Uterus (tissue), 4 donors: ENCODE results near the gene TECPR1. TPM values are rescaled to one million over a fixed set of nuclear protein-coding genes. Genes with fewer than 3 reads are reported as not detected.

Experiments used
- DNase-seq, 2 donors: peaks; one replicate each; pipeline ENCODE4 v3.0.0-alpha.2; 2019 to 2020
- H3K27ac ChIP-seq, 2 donors: fragments of 200-600 bp; sonication (generic); 1 replicate in 1 of 2; 2 replicates in 1 of 2; pipeline ENCODE4 v1.5.1; 2016 to 2018
- H3K27me3 ChIP-seq, 2 donors: fragments of 200-600 bp; sonication (generic); one replicate each; pipeline ENCODE4 v1.5.1; 2018 to 2019; ENCODE audit warnings: control low read depth in 1 of 2
- H3K36me3 ChIP-seq, 2 donors: fragments of 200-600 bp; sonication (generic); one replicate each; pipeline ENCODE4 v1.5.1; 2019; ENCODE audit warnings: control low read depth in 1 of 2
- H3K4me1 ChIP-seq, 2 donors: fragments of 200-600 bp; sonication (generic); one replicate each; pipeline ENCODE4 v1.5.1; 2018 to 2019; ENCODE audit warnings: control low read depth in 1 of 2
- H3K4me3 ChIP-seq, 2 donors: fragments of 200-600 bp; sonication (generic); 1 replicate in 1 of 2; 2 replicates in 1 of 2; pipeline ENCODE4 v1.5.1; 2018 to 2019; ENCODE audit warnings: mild to moderate bottlenecking in 1 of 2
- H3K9me3 ChIP-seq, 2 donors: fragments of 200-600 bp; sonication (generic); one replicate each; pipeline ENCODE4 v1.5.1; 2019; ENCODE audit warnings: control low read depth in 1 of 2
- POLR2A ChIP-seq, 2 donors: fragments of 450-650 bp; IDR thresholded peaks; one replicate each; pipeline ENCODE4 v1.6.1; 2016; ENCODE audit warnings: antibody characterized with exemption in 2 of 2, mild to moderate bottlenecking in 1 of 2, moderate library complexity in 1 of 2
- intact Hi-C: fragments of 100-400 bp; cut with DNase I; formaldehyde crosslinking; loops from one replicate; pipeline ENCODE4 v1.15.1; 2023; ENCODE audit warnings: low total_unique reads
- total RNA-seq, 4 donors: library from RNA; depleted of rRNA in 3 of 4; stranded (reverse); fragments of >200 nt in 3 of 4; gene quantifications; one replicate each; pipeline versions ENCODE4 v1.1.0 to v1.2.4, GENCODE V29; 2014 to 2023
- TF ChIP-seq, protein P1 (sequence below), 4 experiments: fragments of 200-600 bp in 2 of 4; fragments of 450-650 bp in 2 of 4; sonication (generic) in 2 of 4; IDR thresholded peaks; one replicate each; pipeline ENCODE4 v1.5.1; 2016 to 2019; ENCODE audit warnings: antibody characterized with exemption in 4 of 4, mild to moderate bottlenecking in 2 of 4, moderate library complexity in 1 of 4
- donor health status: DM: yes; HTN: yes; CAD: no.

TECPR1 gene
- total RNA-seq, 4 donors from 2014 or later, result 3.1 to 52.6 (median 16.7) TPM

DNA sequence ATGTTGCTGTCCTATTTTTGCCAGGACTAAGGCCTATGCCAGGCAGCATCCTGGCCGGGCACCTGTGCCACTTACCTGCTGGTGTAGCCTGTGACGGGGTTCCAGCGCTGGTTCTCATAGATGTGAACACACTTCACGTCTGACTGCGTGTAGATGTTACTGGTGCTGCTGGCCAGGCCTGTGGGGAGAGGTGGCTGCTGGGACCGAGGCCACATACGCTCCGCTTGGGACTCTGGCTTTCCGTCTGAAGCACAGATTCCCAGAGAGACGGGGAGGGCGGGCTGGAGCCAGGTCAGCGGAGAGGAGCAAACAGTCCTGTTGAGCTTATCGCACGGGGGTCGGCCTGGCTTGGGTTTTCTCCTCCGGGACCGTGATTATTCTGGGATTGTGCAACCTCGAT lies 24.1 kb downstream of the TECPR1 start:
- no peaks in the 10 kb centered on the region for H3K27me3 ChIP-seq
- H3K36me3 ChIP-seq, result no peaks in the 10 kb centered on the region
- no peak overlapping the region for H3K27ac ChIP-seq
- no peak for DNase-seq
- H3K4me3 ChIP-seq, result no peak overlapping the region
- no peaks in the 10 kb centered on the region for H3K9me3 ChIP-seq
- TF ChIP-seq, protein P1, sequence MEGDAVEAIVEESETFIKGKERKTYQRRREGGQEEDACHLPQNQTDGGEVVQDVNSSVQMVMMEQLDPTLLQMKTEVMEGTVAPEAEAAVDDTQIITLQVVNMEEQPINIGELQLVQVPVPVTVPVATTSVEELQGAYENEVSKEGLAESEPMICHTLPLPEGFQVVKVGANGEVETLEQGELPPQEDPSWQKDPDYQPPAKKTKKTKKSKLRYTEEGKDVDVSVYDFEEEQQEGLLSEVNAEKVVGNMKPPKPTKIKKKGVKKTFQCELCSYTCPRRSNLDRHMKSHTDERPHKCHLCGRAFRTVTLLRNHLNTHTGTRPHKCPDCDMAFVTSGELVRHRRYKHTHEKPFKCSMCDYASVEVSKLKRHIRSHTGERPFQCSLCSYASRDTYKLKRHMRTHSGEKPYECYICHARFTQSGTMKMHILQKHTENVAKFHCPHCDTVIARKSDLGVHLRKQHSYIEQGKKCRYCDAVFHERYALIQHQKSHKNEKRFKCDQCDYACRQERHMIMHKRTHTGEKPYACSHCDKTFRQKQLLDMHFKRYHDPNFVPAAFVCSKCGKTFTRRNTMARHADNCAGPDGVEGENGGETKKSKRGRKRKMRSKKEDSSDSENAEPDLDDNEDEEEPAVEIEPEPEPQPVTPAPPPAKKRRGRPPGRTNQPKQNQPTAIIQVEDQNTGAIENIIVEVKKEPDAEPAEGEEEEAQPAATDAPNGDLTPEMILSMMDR (IDR thresholded peaks at IDR 0.05), result no peak
- no peak for TF ChIP-seq POLR2A (IDR thresholded peaks at IDR 0.05)
- H3K4me1 ChIP-seq, result no peaks in the 10 kb centered on the region
- intact Hi-C loops, result no loop called here

DNA sequence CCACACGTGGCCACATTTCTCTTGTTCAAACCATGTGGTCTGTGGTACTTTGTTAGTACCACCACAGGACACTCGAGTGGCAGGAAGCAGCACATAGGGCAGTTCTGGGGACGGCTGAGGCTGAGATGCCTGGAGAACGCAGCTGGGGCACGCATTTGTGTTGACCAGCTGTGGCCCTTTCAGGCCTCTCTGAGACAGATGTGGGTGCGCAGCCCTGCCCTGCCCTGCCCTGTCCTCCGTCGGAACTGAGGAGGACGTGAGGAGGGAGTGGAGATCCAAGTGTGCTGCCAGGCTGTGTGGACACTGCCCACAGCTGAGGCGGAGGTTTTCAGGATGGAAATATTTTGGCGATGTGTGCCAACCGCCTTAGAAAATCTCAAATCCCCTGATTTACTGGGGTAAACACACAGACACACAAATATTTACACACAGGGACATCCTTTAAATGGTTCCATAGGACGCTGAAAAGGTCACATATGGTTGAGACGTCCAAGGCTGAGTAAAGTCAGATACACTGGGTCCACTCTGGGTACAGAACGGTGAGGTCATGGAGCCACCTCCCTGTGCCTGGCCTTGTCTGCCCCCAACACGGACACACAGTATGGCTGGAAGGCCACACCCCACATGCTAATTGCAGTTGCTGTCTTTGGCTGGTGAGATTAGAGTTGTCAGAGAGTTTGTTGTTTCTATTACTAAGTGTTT lies 26.0 kb downstream of the TECPR1 start:
- Histone ChIP-seq H3K4me3 (no peak overlapping the region), H3K4me1 (no peaks in the 10 kb centered on the region), H3K27ac (no peak overlapping the region), H3K36me3 (no peaks in the 10 kb centered on the region), H3K9me3 (no peaks in the 10 kb centered on the region), H3K27me3 (no peaks in the 10 kb centered on the region)
- no peak for DNase-seq
- TF ChIP-seq, protein P1 (IDR thresholded peaks at IDR 0.05), result no peak
- TF ChIP-seq POLR2A (IDR thresholded peaks at IDR 0.05), result no peak
- intact Hi-C loops, result no loop called here

DNA sequence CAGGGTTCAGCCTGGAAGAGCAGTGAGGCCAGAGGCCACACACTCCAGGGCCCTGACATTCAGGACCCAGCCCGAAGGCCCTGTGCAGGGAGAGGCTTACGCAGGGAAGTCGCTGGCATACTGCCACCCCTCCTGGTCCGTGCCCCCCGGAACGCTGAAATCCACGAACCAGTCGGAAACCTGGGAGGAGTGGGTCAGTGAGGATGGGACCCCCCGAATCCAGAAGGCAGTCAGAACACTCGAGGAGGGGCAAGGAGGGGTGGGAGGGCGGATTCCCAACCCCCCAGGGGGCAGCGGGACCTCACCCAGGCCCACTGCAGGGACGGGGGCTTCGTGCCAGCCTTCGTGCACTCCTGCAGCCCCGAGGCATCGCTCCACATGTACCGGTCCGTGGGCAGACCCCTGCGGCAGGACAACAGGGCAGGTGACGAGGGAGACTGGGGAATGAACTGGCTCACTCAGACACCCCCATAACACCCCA lies 27.3 kb downstream of the TECPR1 start:
- H3K27me3 ChIP-seq, result no peaks in the 10 kb centered on the region
- intact Hi-C loops, result no loop called here
- no peak overlapping the region for H3K27ac ChIP-seq
- DNase-seq, result no peak
- H3K36me3 ChIP-seq, result no peaks in the 10 kb centered on the region
- H3K9me3 ChIP-seq, result no peaks in the 10 kb centered on the region
- no peaks in the 10 kb centered on the region for H3K4me1 ChIP-seq
- no peak for TF ChIP-seq POLR2A (IDR thresholded peaks at IDR 0.05)
- TF ChIP-seq, protein P1 (IDR thresholded peaks at IDR 0.05), result no peak
- H3K4me3 ChIP-seq, result no peak overlapping the region

DNA sequence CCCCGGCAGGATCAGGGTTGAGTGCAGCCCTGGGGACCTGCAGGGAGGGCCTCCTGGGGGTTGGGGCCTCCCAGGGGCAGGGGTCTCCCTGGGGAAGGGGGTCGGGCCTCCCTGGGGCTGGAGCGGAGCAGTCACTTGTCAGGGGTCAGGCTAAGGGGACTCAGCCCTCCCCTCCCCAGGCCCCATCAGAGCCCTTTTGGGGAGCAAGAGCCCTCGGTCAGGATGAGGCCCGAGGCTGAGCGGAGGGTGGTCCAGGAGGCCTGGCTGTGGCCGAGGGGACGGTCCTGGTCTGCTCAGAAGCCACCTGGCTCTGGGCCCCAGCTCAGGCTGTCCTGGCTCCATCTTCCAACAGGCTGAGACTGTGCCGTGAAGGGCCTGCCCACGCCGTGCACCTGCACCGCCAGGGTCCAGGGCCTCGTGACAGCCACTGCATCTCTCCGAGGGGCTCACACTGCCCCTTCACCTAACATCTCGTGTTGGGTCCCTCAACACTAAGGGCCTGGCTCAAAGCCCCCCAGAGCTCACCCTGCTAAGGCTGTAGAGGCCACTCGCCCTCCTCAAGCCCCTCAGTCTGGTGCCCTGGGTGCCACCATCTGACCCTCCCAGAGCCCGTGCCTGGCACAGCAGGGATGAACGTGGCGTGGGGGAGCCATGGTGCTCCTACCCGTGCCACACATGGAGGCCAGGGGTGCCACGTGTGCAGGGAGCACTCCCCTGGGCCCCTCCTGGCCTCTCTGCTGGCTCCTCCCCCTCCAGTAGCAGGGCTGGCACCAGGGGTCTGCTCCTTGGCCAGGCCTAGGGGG lies 27.9 kb downstream of the TECPR1 start:
- intact Hi-C loops, result no loop called here
- H3K36me3 ChIP-seq, result no peaks in the 10 kb centered on the region
- no peak overlapping the region for H3K4me3 ChIP-seq
- no peaks in the 10 kb centered on the region for H3K4me1 ChIP-seq
- no peaks in the 10 kb centered on the region for H3K9me3 ChIP-seq
- no peaks in the 10 kb centered on the region for H3K27me3 ChIP-seq
- H3K27ac ChIP-seq, result no peak overlapping the region
- TF ChIP-seq, protein P1 (IDR thresholded peaks at IDR 0.05), result no peak
- no peak for TF ChIP-seq POLR2A (IDR thresholded peaks at IDR 0.05)
- DNase-seq, result no peak

DNA sequence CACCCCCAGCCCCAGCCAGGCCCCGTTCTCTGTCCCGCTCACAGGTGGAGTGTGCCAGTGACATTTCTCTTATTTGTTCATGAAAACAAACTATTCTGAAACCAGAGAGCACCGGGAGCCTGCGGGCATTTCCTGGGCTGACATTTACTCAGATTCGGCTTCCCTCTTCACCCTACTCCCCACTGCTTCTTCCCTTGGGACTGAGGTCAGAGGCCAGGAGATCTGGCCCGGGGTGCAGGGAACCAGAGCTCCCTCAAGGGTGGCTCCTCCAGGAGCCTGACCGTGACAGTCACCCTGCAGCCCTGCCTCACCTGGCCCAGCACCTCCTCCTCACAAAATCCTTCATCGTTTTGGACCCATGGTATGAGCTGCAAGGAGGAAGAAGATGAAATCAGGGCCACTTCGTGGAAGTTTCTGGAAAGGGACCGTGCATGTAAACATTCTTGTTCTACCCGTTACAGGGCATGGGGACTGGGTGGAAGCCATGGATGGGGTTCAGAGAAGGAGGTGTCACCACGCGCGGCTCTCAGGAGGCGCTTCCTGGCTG lies 28.6 kb downstream of the TECPR1 start:
- DNase-seq, result no peak
- Histone ChIP-seq H3K4me3 (no peak overlapping the region), H3K27me3 (no peaks in the 10 kb centered on the region), H3K27ac (no peak overlapping the region), H3K9me3 (no peaks in the 10 kb centered on the region), H3K4me1 (no peaks in the 10 kb centered on the region), H3K36me3 (no peaks in the 10 kb centered on the region)
- TF ChIP-seq POLR2A (IDR thresholded peaks at IDR 0.05), result no peak
- TF ChIP-seq, protein P1 (IDR thresholded peaks at IDR 0.05), result no peak
- intact Hi-C loops, result no loop called here
